HTR-8/SVneo (cell line): ENCODE results near the gene ROS1.
"Not testable (repeated sequence)": the region's sequence is repeated elsewhere in the genome, so short reads cannot be mapped to it uniquely, and the experiment has no call there.

Experiments
- DNase-seq: peaks from one replicate; pipeline ENCODE4 v3.0.0; 2011; ENCODE audit warnings: low spot score, mixed read lengths; ENCODE audit not compliant: insufficient read length
- FAIRE-seq: peaks from 2 replicates; lab custom pipeline; 2011; peaks lifted over from hg19 to GRCh38; lab: Jason Lieb, UNC

ROS1 gene

GRCh38 chr6:117425431-117426153, at the start of gene ROS1:
TSS of gene ROS1 (minus strand) at chr6:117425942. CDS start at chr6:117425656, 286 bp downstream.
- FAIRE-seq (no peak), DNase-seq (no peak)

GRCh38 chr6:117473401-117473800, 47.7 kb upstream of the ROS1 start:
- DNase-seq, result no peak
- FAIRE-seq, result no peak

GRCh38 chr6:117472667-117473066, 46.9 kb upstream of the ROS1 start:
- FAIRE-seq, result no peak

GRCh38 chr6:117469791-117470190, 44.0 kb upstream of the ROS1 start:
- no peak for FAIRE-seq

More at GRCh38 chr6:117472667-117473066, 46.9 kb upstream of the ROS1 start:
- no peak for DNase-seq

GRCh38 chr6:117469356-117469755, 43.6 kb upstream of the ROS1 start:
- FAIRE-seq, result no peak
- DNase-seq, result no peak

More at GRCh38 chr6:117469791-117470190, 44.0 kb upstream of the ROS1 start:
- DNase-seq, result no peak

GRCh38 chr6:117468527-117468926, 42.8 kb upstream of the ROS1 start:
- not testable (repeated sequence) for FAIRE-seq, DNase-seq

GRCh38 chr6:117467876-117468275, 42.1 kb upstream of the ROS1 start:
- no peak for FAIRE-seq
- DNase-seq, result no peak

GRCh38 chr6:117465691-117466090, 39.9 kb upstream of the ROS1 start:
- DNase-seq (no peak), FAIRE-seq (no peak)

- DNase-seq (no peak), FAIRE-seq (no peak)
Observed at GRCh38 chr6:117464700-117465099, 39.0 kb upstream of the ROS1 start.

- DNase-seq, result peak; percentile 40
- FAIRE-seq, result no peak
Observed at GRCh38 chr6:117463762-117464665, 38.3 kb upstream of the ROS1 start.

GRCh38 chr6:117459204-117459944, 33.6 kb upstream of the ROS1 start:
- DNase-seq (no peak), FAIRE-seq (no peak)

GRCh38 chr6:117456998-117457397, 31.3 kb upstream of the ROS1 start:
- no peak for FAIRE-seq
- DNase-seq, result no peak

GRCh38 chr6:117456250-117456649, 30.5 kb upstream of the ROS1 start:
- FAIRE-seq (no peak), DNase-seq (no peak)

- FAIRE-seq (no peak), DNase-seq (no peak)
Observed at GRCh38 chr6:117451671-117452070, 25.9 kb upstream of the ROS1 start.

- FAIRE-seq, result no peak
- peak; percentile 24 for DNase-seq
Observed at GRCh38 chr6:117449549-117450439, 24.1 kb upstream of the ROS1 start.

GRCh38 chr6:117448732-117449485, 23.2 kb upstream of the ROS1 start:
- DNase-seq (peak; percentile 61), FAIRE-seq (no peak)

GRCh38 chr6:117448011-117448410, 22.3 kb upstream of the ROS1 start:
- FAIRE-seq (no peak), DNase-seq (no peak)

- DNase-seq, result no peak
- no peak for FAIRE-seq
Observed at GRCh38 chr6:117446861-117447260, 21.1 kb upstream of the ROS1 start.

GRCh38 chr6:117444600-117444999, 18.9 kb upstream of the ROS1 start:
- no peak for FAIRE-seq
- no peak for DNase-seq
